Bronchial epithelial cell (primary cell): ENCODE results near the gene ZNF555. TPM values are rescaled to one million over a fixed set of nuclear protein-coding genes. Genes with fewer than 3 reads are reported as not detected.
A peak's percentile ranks its signal among the peaks of the same experiment; 100 is the strongest.
"Not testable (repeated sequence)": the region's sequence is repeated elsewhere in the genome, so short reads cannot be mapped to it uniquely, and the experiment has no call there.

ENCODE experiments used
- DNase-seq: peaks from one replicate; pipeline ENCODE4 v3.0.0-alpha.2; 2010; ENCODE audit warnings: low read depth
- FAIRE-seq: peaks from 2 replicates; lab custom pipeline; 2011; peaks lifted over from hg19 to GRCh38; lab: Jason Lieb, UNC
- H3K27me3 ChIP-seq: 2 replicates; pipeline ENCODE4 v1.5.1; 2011; ENCODE audit warnings: low read length; ENCODE audit not compliant: control insufficient read depth, insufficient read depth
- H3K36me3 ChIP-seq: 2 replicates; pipeline ENCODE4 v1.5.1; 2011; ENCODE audit warnings: low read length; ENCODE audit not compliant: control insufficient read depth, insufficient read depth
- H3K4me3 ChIP-seq: 2 replicates; pipeline ENCODE4 v1.5.1; 2011; ENCODE audit warnings: mild to moderate bottlenecking, low read depth, low read length, control low read depth
- total RNA-seq: library from RNA; depleted of rRNA; stranded (reverse); fragments of >200 nt; gene quantifications from 2 replicates; pipeline ENCODE4 v1.2.1, GENCODE V29; 2014
- TF ChIP-seq, protein P1 (sequence below): IDR thresholded peaks from 2 replicates; pipeline ENCODE4 v1.5.1; 2011; ENCODE audit warnings: mild to moderate bottlenecking, moderate library complexity, low read length, control low read depth, inconsistent platforms; ENCODE audit not compliant: insufficient read depth, severe bottlenecking

Gene ZNF555
- total RNA-seq = 4.6 and 4.7 TPM in 2 replicates

DNA sequence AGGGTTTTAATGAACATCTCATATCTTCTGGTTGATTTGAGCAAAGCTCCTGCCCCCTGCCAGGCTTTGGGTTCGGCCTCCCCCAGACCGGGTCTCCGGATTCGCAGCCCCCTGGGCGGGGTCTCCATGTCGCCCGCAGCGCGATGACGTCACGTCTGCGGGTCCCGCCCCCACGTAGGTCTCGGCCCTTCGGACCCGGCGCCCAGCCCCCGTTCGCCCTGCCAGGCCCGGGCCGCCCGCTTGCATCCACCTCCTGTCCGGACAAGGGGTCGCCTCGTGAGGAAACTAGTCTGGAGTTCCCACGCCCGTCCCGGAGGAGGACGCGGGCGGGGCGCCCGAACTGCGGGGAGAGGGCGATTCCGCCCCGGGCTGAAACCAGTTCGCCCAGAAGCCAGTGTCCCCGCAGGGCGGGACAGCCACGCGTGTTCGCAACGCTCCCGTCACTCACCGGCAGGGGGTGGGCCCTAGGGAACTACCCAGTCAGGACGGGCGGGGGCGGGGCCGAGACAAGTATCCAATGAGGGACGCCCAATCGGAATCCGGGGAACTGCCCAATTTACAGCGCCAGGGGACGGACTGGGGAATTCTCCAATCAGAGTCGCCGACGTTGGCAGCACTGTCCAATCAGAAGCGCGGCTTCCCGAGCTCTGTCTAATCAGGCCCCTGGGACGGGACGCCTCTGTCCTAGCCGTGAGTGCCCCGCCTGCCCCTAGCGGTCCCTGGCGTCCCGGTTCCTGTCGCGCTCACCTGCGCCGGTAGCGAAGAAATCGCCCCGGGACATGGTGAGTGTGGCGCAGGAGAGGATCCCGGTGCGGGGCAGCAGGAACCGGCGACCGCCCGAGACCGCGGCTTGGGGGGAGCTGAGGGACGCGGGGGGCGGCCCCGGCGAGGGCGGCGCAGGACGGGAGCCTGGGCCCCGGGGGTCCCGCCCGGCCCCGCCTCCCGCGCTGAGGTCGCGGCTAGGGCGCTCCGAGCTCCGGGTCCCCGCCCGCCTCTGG is at the start of gene ZNF555:
ZNF555 (plus strand) TSS at position 682 of the 998 bp plus-strand sequence; CDS start at position 780, 98 bp downstream.
- no peaks in the 10 kb centered on the region for H3K27me3 ChIP-seq
- FAIRE-seq = no peak
- H3K4me3 ChIP-seq = peak within 1 kb of the TSS; percentile 80
- DNase-seq = peak; percentile 96
- no peaks in the 10 kb centered on the region for H3K36me3 ChIP-seq
- TF ChIP-seq, protein P1, sequence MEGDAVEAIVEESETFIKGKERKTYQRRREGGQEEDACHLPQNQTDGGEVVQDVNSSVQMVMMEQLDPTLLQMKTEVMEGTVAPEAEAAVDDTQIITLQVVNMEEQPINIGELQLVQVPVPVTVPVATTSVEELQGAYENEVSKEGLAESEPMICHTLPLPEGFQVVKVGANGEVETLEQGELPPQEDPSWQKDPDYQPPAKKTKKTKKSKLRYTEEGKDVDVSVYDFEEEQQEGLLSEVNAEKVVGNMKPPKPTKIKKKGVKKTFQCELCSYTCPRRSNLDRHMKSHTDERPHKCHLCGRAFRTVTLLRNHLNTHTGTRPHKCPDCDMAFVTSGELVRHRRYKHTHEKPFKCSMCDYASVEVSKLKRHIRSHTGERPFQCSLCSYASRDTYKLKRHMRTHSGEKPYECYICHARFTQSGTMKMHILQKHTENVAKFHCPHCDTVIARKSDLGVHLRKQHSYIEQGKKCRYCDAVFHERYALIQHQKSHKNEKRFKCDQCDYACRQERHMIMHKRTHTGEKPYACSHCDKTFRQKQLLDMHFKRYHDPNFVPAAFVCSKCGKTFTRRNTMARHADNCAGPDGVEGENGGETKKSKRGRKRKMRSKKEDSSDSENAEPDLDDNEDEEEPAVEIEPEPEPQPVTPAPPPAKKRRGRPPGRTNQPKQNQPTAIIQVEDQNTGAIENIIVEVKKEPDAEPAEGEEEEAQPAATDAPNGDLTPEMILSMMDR = peak; percentile 59

DNA sequence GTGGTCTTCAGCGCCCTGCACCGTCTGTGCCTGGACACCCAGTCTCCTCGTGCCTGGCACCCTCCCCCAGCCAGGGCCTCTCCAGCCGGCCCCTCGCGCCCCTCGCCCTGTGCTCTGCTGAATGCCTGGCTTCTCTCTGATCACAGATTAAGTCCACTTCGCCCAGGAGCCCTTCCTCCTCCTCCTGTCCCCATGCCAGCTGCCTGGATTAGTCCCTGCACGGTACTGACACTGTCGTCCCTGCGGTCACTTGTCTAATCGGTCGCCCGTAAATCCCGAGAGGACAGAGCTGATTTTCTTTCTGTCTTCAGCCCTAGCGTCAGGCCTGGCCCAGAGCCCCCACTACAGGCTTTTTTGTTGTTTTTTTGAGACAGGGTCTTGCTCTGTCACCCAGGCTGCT is 49.4 kb upstream of the ZNF555 start:
- TF ChIP-seq, protein P1 = no peak
- Histone ChIP-seq H3K4me3 (no peak overlapping the region), H3K27me3 (no peaks in the 10 kb centered on the region), H3K36me3 (peaks cover 20% of the 10 kb centered on the region)
- no peak for DNase-seq
- FAIRE-seq = no peak

DNA sequence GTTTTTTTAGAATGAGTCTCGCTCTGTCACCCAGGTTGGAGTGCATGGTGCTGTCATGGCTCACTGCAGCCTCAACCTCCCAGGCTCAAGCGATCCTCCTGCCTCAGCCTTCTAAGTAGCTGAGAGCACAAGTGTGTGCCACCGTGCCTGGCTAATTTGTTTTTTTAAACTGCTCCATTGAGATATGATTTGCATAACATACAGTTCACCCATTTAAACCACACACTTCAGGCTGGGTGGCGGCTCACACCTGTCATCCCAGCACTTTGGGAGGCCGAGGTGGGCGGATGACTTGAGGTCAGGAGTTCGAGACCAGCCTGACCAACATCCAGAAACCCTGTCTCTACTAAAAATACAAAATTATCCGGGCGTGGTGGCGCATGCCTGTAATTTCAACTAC is 48.6 kb upstream of the ZNF555 start:
- not testable (repeated sequence) for FAIRE-seq, DNase-seq
- peaks cover 20% of the 10 kb centered on the region for H3K36me3 ChIP-seq

DNA sequence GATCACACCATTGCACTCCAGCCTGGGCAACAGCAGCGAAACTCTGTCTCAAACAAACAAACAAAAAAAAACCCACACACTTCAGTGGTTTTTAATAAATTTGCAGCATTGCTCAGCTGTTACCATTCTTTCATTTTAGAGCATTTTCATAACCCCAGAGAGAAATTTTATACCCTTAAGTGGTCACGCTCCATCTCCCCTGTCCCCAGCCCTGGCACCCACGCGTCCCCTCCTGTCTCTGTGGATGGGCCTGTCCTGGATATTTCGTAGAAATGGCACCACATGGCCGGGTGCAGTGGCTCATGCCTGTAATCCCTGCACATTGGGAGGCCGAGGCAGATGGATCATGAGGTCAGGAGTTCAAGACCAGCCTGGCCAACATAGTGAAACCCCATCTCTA is 48.1 kb upstream of the ZNF555 start:
- H3K36me3 ChIP-seq = peaks cover 20% of the 10 kb centered on the region
- TF ChIP-seq, protein P1 = no peak
- FAIRE-seq = no peak
- no peaks in the 10 kb centered on the region for H3K27me3 ChIP-seq
- H3K4me3 ChIP-seq = no peak overlapping the region
- no peak for DNase-seq

More for the DNA sequence above, 48.6 kb upstream of the ZNF555 start:
- not testable (repeated sequence) for H3K4me3 ChIP-seq, H3K27me3 ChIP-seq

DNA sequence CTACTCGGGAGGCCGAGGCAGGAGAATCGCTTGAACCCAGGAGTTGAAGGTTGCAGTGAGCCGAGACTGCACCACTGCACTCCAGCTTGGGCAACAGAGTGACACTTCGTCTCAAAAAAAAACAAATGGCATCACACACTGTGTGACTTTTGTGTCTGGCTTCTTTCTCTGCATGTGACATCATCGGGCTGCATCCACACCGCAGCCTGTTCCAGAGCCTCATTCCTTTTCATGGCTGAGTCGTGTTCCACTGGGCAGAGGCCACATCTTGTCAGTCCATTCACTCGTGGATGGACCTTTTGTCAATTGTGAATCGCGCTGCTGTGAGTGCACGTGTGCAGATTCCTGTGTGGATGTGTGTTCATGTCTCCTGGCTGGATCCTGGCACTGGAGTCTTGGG is 47.7 kb upstream of the ZNF555 start:
- no peak for DNase-seq
- FAIRE-seq = no peak

More for the DNA sequence above, 47.7 kb upstream of the ZNF555 start:
- peaks cover 20% of the 10 kb centered on the region for H3K36me3 ChIP-seq
- H3K27me3 ChIP-seq = no peaks in the 10 kb centered on the region
- TF ChIP-seq, protein P1 = no peak
- H3K4me3 ChIP-seq = no peak overlapping the region
